Tibial nerve (tissue), 4 donors: ENCODE results near the gene SLC9A9. TPM values are rescaled to one million over a fixed set of nuclear protein-coding genes. Genes with fewer than 3 reads are reported as not detected.

Experiments used
- DNase-seq, 2 donors: peaks; one replicate each; pipeline ENCODE4 v3.0.0-alpha.2; 2019; ENCODE audit warnings: low spot score in 2 of 2
- H3K27ac ChIP-seq, 4 donors: fragments of 200-600 bp; sonication (generic) in 3 of 4; one replicate each; pipeline ENCODE4 v1.5.1; 2017 to 2019; ENCODE audit warnings: mild to moderate bottlenecking in 1 of 4
- H3K27me3 ChIP-seq, 2 donors: fragments of 200-600 bp; sonication (generic) in 1 of 2; one replicate each; pipeline versions ENCODE4 v1.5.1 to v1.6.0; 2017 to 2019
- H3K36me3 ChIP-seq, 3 donors: fragments of 200-600 bp; sonication (generic); one replicate each; pipeline ENCODE4 v1.5.1; 2018 to 2019
- H3K4me1 ChIP-seq, 4 donors: fragments of 200-600 bp; sonication (generic) in 3 of 4; one replicate each; pipeline ENCODE4 v1.5.1; 2017 to 2019
- H3K4me3 ChIP-seq, 4 donors: fragments of 200-600 bp; sonication (generic) in 3 of 4; one replicate each; pipeline ENCODE4 v1.5.1; 2017 to 2019; ENCODE audit warnings: mild to moderate bottlenecking in 1 of 4, moderate library complexity in 1 of 4
- H3K9me3 ChIP-seq, 4 donors: fragments of 200-600 bp; sonication (generic) in 3 of 4; one replicate each; pipeline ENCODE4 v1.5.1; 2017 to 2019
- EP300 ChIP-seq, 2 donors: sonication (generic); formaldehyde crosslinking; IDR thresholded peaks; one replicate each; pipeline ENCODE4 v1.6.1; 2017; ENCODE audit warnings: antibody characterized with exemption in 2 of 2, mild to moderate bottlenecking in 1 of 2
- POLR2A ChIP-seq, 2 donors: fragments of 450-650 bp; IDR thresholded peaks; one replicate each; pipeline ENCODE4 v1.6.1; 2017; ENCODE audit warnings: antibody characterized with exemption in 2 of 2, mild to moderate bottlenecking in 2 of 2, moderate library complexity in 2 of 2
- WGBS, 2 donors: methylation state at CpG; one replicate each; pipeline ENCODE4 v1.1.5; 2018; 5-methylcytosine and 5-hydroxymethylcytosine counted together
- total RNA-seq, 4 donors: library from RNA; depleted of rRNA; stranded (reverse); fragments of >200 nt; gene quantifications; one replicate each; pipeline ENCODE4 v1.1.0, GENCODE V29; 2016
- TF ChIP-seq, protein P1 (sequence below), 5 experiments: fragments of 200-600 bp in 3 of 5; fragments of 450-650 bp in 2 of 5; sonication (generic) in 3 of 5; IDR thresholded peaks; one replicate each; pipeline ENCODE4 v1.5.1; 2016 to 2019; ENCODE audit warnings: antibody characterized with exemption in 5 of 5, mild to moderate bottlenecking in 3 of 5, moderate library complexity in 2 of 5

SLC9A9 gene
- total RNA-seq, 4 donors from 2014 or later, result 7.6 to 11.1 (median 9.2) TPM

DNA sequence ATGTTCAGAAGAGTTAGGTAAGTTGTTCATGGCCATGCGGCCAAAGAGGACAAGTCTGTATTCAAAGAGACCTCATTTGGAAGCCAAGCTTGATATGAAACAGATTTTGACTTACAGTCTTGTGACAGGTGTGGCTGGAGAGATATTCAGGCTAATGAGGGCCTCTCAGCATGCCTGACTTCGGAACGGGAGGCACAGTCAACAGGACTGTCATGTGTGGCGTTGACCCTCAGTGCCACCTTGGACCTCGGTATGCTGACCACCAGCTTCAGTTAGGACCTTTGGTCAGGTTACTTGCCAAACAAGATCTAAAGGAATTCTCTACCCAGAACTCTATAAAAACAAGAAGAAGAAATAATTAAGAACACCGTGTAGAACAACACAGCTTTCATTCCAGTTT lies 604.6 kb downstream of the SLC9A9 start:
- Histone ChIP-seq H3K36me3 (no peaks in the 10 kb centered on the region), H3K9me3 (no peaks in the 10 kb centered on the region), H3K27ac (no peak overlapping the region), H3K27me3 (no peaks in the 10 kb centered on the region), H3K4me3 (no peak overlapping the region), H3K4me1 (no peaks in the 10 kb centered on the region)
- 88 to 90% methylated on average over 6 of the region's 6 CpGs for WGBS, 2 donors
- TF ChIP-seq POLR2A (IDR thresholded peaks at IDR 0.05) (no peak), EP300 (IDR thresholded peaks at IDR 0.05) (no peak)
- TF ChIP-seq, protein P1, sequence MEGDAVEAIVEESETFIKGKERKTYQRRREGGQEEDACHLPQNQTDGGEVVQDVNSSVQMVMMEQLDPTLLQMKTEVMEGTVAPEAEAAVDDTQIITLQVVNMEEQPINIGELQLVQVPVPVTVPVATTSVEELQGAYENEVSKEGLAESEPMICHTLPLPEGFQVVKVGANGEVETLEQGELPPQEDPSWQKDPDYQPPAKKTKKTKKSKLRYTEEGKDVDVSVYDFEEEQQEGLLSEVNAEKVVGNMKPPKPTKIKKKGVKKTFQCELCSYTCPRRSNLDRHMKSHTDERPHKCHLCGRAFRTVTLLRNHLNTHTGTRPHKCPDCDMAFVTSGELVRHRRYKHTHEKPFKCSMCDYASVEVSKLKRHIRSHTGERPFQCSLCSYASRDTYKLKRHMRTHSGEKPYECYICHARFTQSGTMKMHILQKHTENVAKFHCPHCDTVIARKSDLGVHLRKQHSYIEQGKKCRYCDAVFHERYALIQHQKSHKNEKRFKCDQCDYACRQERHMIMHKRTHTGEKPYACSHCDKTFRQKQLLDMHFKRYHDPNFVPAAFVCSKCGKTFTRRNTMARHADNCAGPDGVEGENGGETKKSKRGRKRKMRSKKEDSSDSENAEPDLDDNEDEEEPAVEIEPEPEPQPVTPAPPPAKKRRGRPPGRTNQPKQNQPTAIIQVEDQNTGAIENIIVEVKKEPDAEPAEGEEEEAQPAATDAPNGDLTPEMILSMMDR (IDR thresholded peaks at IDR 0.05), result no peak
- DNase-seq, result no peak

DNA sequence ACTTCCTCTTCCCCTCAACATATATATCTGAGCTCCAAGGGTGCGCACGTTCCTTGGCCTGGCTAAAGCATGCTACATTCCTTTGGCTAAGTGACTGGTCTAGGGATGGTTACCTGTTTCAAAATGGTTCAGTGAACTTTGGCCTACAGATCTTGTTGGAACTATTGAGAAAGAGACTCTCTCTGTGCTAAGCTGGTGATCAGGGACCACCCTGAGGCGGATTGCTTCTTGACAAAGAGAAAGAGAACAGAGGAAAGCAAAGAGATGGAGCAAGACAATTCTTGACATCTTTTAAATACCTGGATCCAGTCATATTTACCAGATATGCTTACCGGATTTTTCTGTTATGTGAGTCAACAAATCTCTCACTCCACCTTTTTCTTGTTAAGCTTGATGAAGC lies 605.6 kb downstream of the SLC9A9 start:
- Histone ChIP-seq H3K36me3 (no peaks in the 10 kb centered on the region), H3K27me3 (no peaks in the 10 kb centered on the region), H3K4me1 (no peaks in the 10 kb centered on the region), H3K27ac (no peak overlapping the region), H3K9me3 (no peaks in the 10 kb centered on the region), H3K4me3 (no peak overlapping the region)
- 72 to 80% methylated on average over 4 of the region's 4 CpGs for WGBS, 2 donors
- TF ChIP-seq POLR2A (IDR thresholded peaks at IDR 0.05) (no peak), EP300 (IDR thresholded peaks at IDR 0.05) (no peak)
- TF ChIP-seq, protein P1 (IDR thresholded peaks at IDR 0.05), result no peak
- DNase-seq, result no peak

DNA sequence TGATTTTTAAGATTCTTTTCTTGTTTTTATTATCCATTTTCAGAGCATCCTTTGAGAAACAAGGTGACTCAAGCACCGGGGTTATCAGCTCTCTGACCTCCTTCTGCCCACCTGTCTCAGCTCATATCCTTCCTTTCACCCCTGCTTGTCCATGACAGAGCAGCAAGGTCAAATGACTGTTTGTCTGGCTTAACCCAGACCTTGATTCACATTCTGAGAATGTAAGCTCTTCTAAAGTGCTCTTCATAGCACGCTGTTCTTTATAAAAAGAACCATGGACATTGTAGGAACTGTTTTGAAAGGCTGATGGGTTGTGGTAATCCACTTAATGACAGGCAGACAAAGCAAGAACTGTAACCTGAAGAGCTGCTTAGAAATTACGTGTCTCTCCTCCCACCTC lies 606.2 kb downstream of the SLC9A9 start:
- TF ChIP-seq, protein P1 (IDR thresholded peaks at IDR 0.05), result no peak
- TF ChIP-seq POLR2A (IDR thresholded peaks at IDR 0.05), result no peak
- TF ChIP-seq EP300 (IDR thresholded peaks at IDR 0.05), result no peak
- Histone ChIP-seq H3K27ac (no peak overlapping the region), H3K9me3 (no peaks in the 10 kb centered on the region), H3K36me3 (no peaks in the 10 kb centered on the region), H3K4me1 (no peaks in the 10 kb centered on the region), H3K4me3 (no peak overlapping the region), H3K27me3 (no peaks in the 10 kb centered on the region)
- 73 to 77% methylated on average over 3 of the region's 3 CpGs for WGBS, 2 donors
- DNase-seq, result no peak

DNA sequence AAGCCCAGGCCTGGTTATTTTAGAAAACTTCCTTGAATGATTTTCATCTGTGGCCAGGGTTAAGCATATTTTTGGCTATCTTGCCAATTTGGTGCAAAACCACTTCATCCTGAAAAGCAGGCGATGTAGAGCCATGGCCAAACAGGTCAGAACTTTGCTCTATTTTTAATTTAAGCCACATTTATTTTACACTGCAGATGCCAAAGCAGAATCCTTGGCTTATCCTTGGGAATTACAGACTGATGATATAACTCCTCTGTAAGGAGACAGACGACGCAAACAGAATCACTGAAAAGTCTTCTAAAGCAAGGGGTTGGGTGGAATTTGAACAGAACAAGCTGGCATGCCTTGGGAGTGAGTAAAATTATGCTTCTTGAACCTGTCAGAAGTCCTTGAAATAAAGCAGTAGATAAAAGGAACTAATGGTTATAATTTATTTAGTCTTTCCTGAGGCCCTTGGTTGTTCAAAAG lies 606.8 kb downstream of the SLC9A9 start:
- 61 to 77% methylated on average over 3 of the region's 3 CpGs for WGBS, 2 donors
- no peak for DNase-seq
- no peaks in the 10 kb centered on the region for H3K27me3 ChIP-seq
- no peak overlapping the region for H3K27ac ChIP-seq
- no peak overlapping the region for H3K4me3 ChIP-seq
- no peaks in the 10 kb centered on the region for H3K4me1 ChIP-seq
- TF ChIP-seq POLR2A (IDR thresholded peaks at IDR 0.05) (no peak), EP300 (IDR thresholded peaks at IDR 0.05) (no peak)
- TF ChIP-seq, protein P1 (IDR thresholded peaks at IDR 0.05), result no peak
- no peaks in the 10 kb centered on the region for H3K36me3 ChIP-seq
- H3K9me3 ChIP-seq, result no peaks in the 10 kb centered on the region

DNA sequence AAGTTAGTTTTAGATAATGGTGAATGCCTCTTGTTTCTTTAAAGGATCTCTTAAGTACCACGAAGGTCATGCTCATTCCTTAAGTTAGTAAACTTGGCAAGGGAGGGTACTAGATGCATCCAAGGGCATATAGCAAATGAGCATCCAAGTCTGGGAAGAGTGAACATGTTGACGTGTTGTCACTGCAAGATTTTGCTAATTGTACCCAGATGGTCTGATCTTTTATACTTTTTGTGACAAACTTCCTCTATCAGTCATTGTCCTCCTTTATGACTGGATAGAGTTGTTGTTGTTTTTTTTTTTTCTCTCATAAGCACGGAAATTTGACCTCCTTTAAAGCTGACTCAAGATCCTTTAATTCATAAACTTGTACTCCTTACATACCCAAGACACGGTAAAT lies 607.4 kb downstream of the SLC9A9 start:
- no peaks in the 10 kb centered on the region for H3K9me3 ChIP-seq
- H3K27ac ChIP-seq, result no peak overlapping the region
- no peak for TF ChIP-seq EP300 (IDR thresholded peaks at IDR 0.05)
- TF ChIP-seq, protein P1 (IDR thresholded peaks at IDR 0.05), result no peak
- TF ChIP-seq POLR2A (IDR thresholded peaks at IDR 0.05), result no peak
- 53 to 54% methylated on average over 4 of the region's 4 CpGs for WGBS, 2 donors
- H3K36me3 ChIP-seq, result no peaks in the 10 kb centered on the region
- no peak for DNase-seq
- H3K4me3 ChIP-seq, result no peak overlapping the region
- H3K4me1 ChIP-seq, result no peaks in the 10 kb centered on the region
- no peaks in the 10 kb centered on the region for H3K27me3 ChIP-seq
